ENCODE results near the gene TTLL5.

GRCh38 chr14:75662966-75663365 lies 1.9 kb downstream of the TTLL5 start:
- TF ChIP-seq CTCF (conservative IDR thresholded peaks at IDR 0.05 in 1 of 2, IDR thresholded peaks at IDR 0.05 in 1 of 2; ENCODE audit: low read depth in 1 of 2, low read length in 2 of 2) (no peak), EZH2 (IDR thresholded peaks at IDR 0.05; ENCODE audit: low read length, missing control alignments) (no peak)
